NCI-H2196 (cell line): Measurements from ENCODE around the gene PRMT7.

Source experiments
- DNase-seq: peaks from one replicate; lab custom pipeline; 2025; ENCODE audit not compliant: unreplicated experiment; lab: John Stamatoyannopoulos, UW

Gene PRMT7

GRCh38 chr16:68373528-68374245 is 62.9 kb downstream of the PRMT7 start:
- DNase-seq = no peak

GRCh38 chr16:68374246-68374805 is 63.5 kb downstream of the PRMT7 start:
- DNase-seq = no peak

- DNase-seq = no peak
Observed at GRCh38 chr16:68374961-68375660, 64.3 kb downstream of the PRMT7 start.

- no peak for DNase-seq
Observed at GRCh38 chr16:68375801-68376536, 65.2 kb downstream of the PRMT7 start.

GRCh38 chr16:68376590-68376989 is 65.8 kb downstream of the PRMT7 start:
- no peak for DNase-seq

GRCh38 chr16:68377221-68377620 is 66.4 kb downstream of the PRMT7 start:
- DNase-seq = no peak

GRCh38 chr16:68377667-68378393 is 67.0 kb downstream of the PRMT7 start:
- no peak for DNase-seq

GRCh38 chr16:68378436-68379415 is 67.9 kb downstream of the PRMT7 start:
- DNase-seq = no peak

GRCh38 chr16:68379472-68380347 is 68.9 kb downstream of the PRMT7 start:
- DNase-seq = no peak

GRCh38 chr16:68380348-68380670 is 69.5 kb downstream of the PRMT7 start:
- DNase-seq = no peak

GRCh38 chr16:68380676-68381362 is 70.0 kb downstream of the PRMT7 start:
- no peak for DNase-seq

GRCh38 chr16:68381363-68381724 is 70.5 kb downstream of the PRMT7 start:
- DNase-seq = no peak

- no peak for DNase-seq
Observed at GRCh38 chr16:68382296-68382718, 71.5 kb downstream of the PRMT7 start.

GRCh38 chr16:68383858-68384257 is 73.0 kb downstream of the PRMT7 start:
- DNase-seq = no peak

- peak; percentile 15 for DNase-seq
Observed at GRCh38 chr16:68384288-68385161, 73.7 kb downstream of the PRMT7 start.

GRCh38 chr16:68385371-68385770 is 74.6 kb downstream of the PRMT7 start:
- DNase-seq = no peak

GRCh38 chr16:68386628-68387027 is 75.8 kb downstream of the PRMT7 start:
- no peak for DNase-seq
